ENCODE results near the gene COL13A1. TPM values are rescaled to one million over a fixed set of nuclear protein-coding genes. Genes with fewer than 3 reads are reported as not detected.

The COL13A1 gene
- total RNA-seq, 1 experiment from 2014 or later: 5.9 TPM

- ChIA-PET CTCF (no interaction called here), RAD21 (ENCODE audit: low non-redundant PET in 1 of 2, low total read pairs in 2 of 2, uncharacterized antibody in 2 of 2, unreplicated experiment in 2 of 2) (no interaction called here), POLR2A (no interaction called here)
- TF ChIP-seq EGR1 (IDR thresholded peaks at IDR 0.05; ENCODE audit: low read depth): no peak
- no peak for TF ChIP-seq CBX3 (IDR thresholded peaks at IDR 0.05; ENCODE audit: low read depth)
- no peak overlapping the region for H2AFZ ChIP-seq (ENCODE audit: low read depth, low read length, poor library complexity, severe bottlenecking)
- H3K27me3 ChIP-seq (ENCODE audit: insufficient read depth, low read length): no peaks in the 10 kb centered on the region
- H3K9ac ChIP-seq (ENCODE audit: low read length): no peak overlapping the region
- H3K9me3 ChIP-seq (ENCODE audit: control insufficient read depth in 1 of 2, insufficient read depth in 1 of 2, low read depth in 1 of 2, low read length in 2 of 2): no peaks in the 10 kb centered on the region
- H3K4me1 ChIP-seq (ENCODE audit: control insufficient read depth in 1 of 2, insufficient read depth in 2 of 2, low read length in 2 of 2): peaks cover 0 to 27% of the 10 kb centered on the region in 2 experiments; a peak in 2 of 4 replicates
- H3K4me2 ChIP-seq (ENCODE audit: low read length): no peak overlapping the region
- BruUV-seq (replicated peaks): no TSS peak
- no peaks in the 10 kb centered on the region for H3K79me2 ChIP-seq (ENCODE audit: insufficient read depth, low read length)
- no peaks in the 10 kb centered on the region for H3K9me2 ChIP-seq (ENCODE audit: insufficient read depth)
- no peaks in the 10 kb centered on the region for H4K20me1 ChIP-seq (ENCODE audit: insufficient read depth)
- no peaks in the 10 kb centered on the region for H3K36me3 ChIP-seq (ENCODE audit: control insufficient read depth in 1 of 2, insufficient read depth in 2 of 2, low read length in 2 of 2)
- no peak for ATAC-seq
- no peak overlapping the region for H3K4me3 ChIP-seq (replicated peaks in 1 of 2; ENCODE audit: low read depth in 1 of 2, low read length in 2 of 2)
- intact Hi-C loops (cut with micrococcal nuclease): no loop called here
- DNase-seq (ENCODE audit: low read depth, low spot score): no peak
- no peak overlapping the region for H3K27ac ChIP-seq (ENCODE audit: low read depth, low read length)
Observed at GRCh38 chr10:69873135-69873639, 71.5 kb downstream of the COL13A1 start.

- Histone ChIP-seq H3K9me3 (ENCODE audit: control insufficient read depth in 1 of 2, insufficient read depth in 1 of 2, low read depth in 1 of 2, low read length in 2 of 2) (no peaks in the 10 kb centered on the region), H4K20me1 (ENCODE audit: insufficient read depth) (no peaks in the 10 kb centered on the region), H3K27me3 (ENCODE audit: insufficient read depth, low read length) (no peaks in the 10 kb centered on the region), H3K9me2 (ENCODE audit: insufficient read depth) (no peaks in the 10 kb centered on the region), H2AFZ (ENCODE audit: low read depth, low read length, poor library complexity, severe bottlenecking) (no peak overlapping the region), H3K4me3 (replicated peaks in 1 of 2; ENCODE audit: low read depth in 1 of 2, low read length in 2 of 2) (no peak overlapping the region), H3K4me2 (ENCODE audit: low read length) (no peak overlapping the region), H3K4me1 (ENCODE audit: control insufficient read depth in 1 of 2, insufficient read depth in 2 of 2, low read length in 2 of 2) (peaks cover 0 to 14% of the 10 kb centered on the region in 2 experiments; a peak in 2 of 4 replicates), H3K27ac (ENCODE audit: low read depth, low read length) (no peak overlapping the region), H3K36me3 (ENCODE audit: control insufficient read depth in 1 of 2, insufficient read depth in 2 of 2, low read length in 2 of 2) (no peaks in the 10 kb centered on the region), H3K9ac (ENCODE audit: low read length) (no peak overlapping the region), H3K79me2 (ENCODE audit: insufficient read depth, low read length) (no peaks in the 10 kb centered on the region)
- intact Hi-C loops (cut with micrococcal nuclease): no loop called here
- ChIA-PET POLR2A (no interaction called here), RAD21 (ENCODE audit: low non-redundant PET in 1 of 2, low total read pairs in 2 of 2, uncharacterized antibody in 2 of 2, unreplicated experiment in 2 of 2) (no interaction called here), CTCF (interaction anchor here (1.2 kb wide), 1 partner anchor 8 kb away, joined by 4 read pairs; no protein-coding TSS in a partner anchor)
- BruUV-seq (replicated peaks): no TSS peak
- no peak for TF ChIP-seq ZNF274 (IDR thresholded peaks at IDR 0.05; ENCODE audit: low read depth, low read length)
- TF ChIP-seq, protein P1, sequence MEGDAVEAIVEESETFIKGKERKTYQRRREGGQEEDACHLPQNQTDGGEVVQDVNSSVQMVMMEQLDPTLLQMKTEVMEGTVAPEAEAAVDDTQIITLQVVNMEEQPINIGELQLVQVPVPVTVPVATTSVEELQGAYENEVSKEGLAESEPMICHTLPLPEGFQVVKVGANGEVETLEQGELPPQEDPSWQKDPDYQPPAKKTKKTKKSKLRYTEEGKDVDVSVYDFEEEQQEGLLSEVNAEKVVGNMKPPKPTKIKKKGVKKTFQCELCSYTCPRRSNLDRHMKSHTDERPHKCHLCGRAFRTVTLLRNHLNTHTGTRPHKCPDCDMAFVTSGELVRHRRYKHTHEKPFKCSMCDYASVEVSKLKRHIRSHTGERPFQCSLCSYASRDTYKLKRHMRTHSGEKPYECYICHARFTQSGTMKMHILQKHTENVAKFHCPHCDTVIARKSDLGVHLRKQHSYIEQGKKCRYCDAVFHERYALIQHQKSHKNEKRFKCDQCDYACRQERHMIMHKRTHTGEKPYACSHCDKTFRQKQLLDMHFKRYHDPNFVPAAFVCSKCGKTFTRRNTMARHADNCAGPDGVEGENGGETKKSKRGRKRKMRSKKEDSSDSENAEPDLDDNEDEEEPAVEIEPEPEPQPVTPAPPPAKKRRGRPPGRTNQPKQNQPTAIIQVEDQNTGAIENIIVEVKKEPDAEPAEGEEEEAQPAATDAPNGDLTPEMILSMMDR (IDR thresholded peaks at IDR 0.05 in 2 of 3, conservative IDR thresholded peaks at IDR 0.05 in 1 of 3; ENCODE audit: borderline replicate concordance in 1 of 3, insufficient read depth in 1 of 3, low read depth in 2 of 3, low read length in 2 of 3): no peak
- no peak for TF ChIP-seq CEBPB (IDR thresholded peaks at IDR 0.05; ENCODE audit: low read depth)
- no peak for TF ChIP-seq SRF (IDR thresholded peaks at IDR 0.05; ENCODE audit: low read depth)
- TF ChIP-seq EZH2phosphoT487 (IDR thresholded peaks at IDR 0.05; ENCODE audit: borderline replicate concordance): no peak
- TF ChIP-seq ELF1 (IDR thresholded peaks at IDR 0.05; ENCODE audit: borderline replicate concordance, low read depth): no peak
- ATAC-seq: no peak; the same call in 1 of the 2 replicates
- no peak for DNase-seq (ENCODE audit: low read depth, low spot score)
Observed at GRCh38 chr10:69874449-69874848, 72.7 kb downstream of the COL13A1 start.
